Activated CD4-positive, alpha-beta T cell treated with anti-CD3 and anti-CD28 coated beads, Interleukin-2, amount 50 U/mL, for 4 hours (primary cell): ENCODE measurements around the gene BBLN.
A peak's percentile ranks its signal among the peaks of the same experiment; 100 is the strongest.
"Not testable (repeated sequence)": the region's sequence is repeated elsewhere in the genome, so short reads cannot be mapped to it uniquely, and the experiment has no call there.

Experiments used
- DNase-seq, 2 experiments: peaks; one replicate each; pipeline ENCODE4 v3.0.0-alpha.2; 2020

Gene BBLN

GRCh38 chr9:128159784-128160602 is at the start of gene BBLN:
TSS of gene BBLN (plus strand) at chr9:128160265. CDS start at chr9:128160408, 143 bp downstream.
- peak; percentile 92 for DNase-seq

- DNase-seq = not testable (repeated sequence)
These were observed 48.3 kb upstream of the BBLN start for GRCh38 chr9:128111726-128112125.

- DNase-seq = no peak
These were observed 46.3 kb upstream of the BBLN start for GRCh38 chr9:128113526-128114325.

- DNase-seq = no peak
These were observed 45.5 kb upstream of the BBLN start for GRCh38 chr9:128114326-128115186.

GRCh38 chr9:128115187-128116103 is 44.6 kb upstream of the BBLN start:
- DNase-seq = no peak

- DNase-seq = no peak
These were observed 43.7 kb upstream of the BBLN start for GRCh38 chr9:128116104-128117083.

GRCh38 chr9:128117613-128118471 is 42.2 kb upstream of the BBLN start:
- peak; percentile 96 to 98 for DNase-seq

GRCh38 chr9:128118472-128118857 is 41.6 kb upstream of the BBLN start:
- DNase-seq = no peak

GRCh38 chr9:128118971-128119665 is 40.9 kb upstream of the BBLN start:
- no peak for DNase-seq

- DNase-seq = no peak
These were observed 39.9 kb upstream of the BBLN start for GRCh38 chr9:128120061-128120740.

- DNase-seq = no peak
These were observed 39.2 kb upstream of the BBLN start for GRCh38 chr9:128120741-128121465.

GRCh38 chr9:128121466-128121810 is 38.6 kb upstream of the BBLN start:
- no peak for DNase-seq

- no peak for DNase-seq
These were observed 37.9 kb upstream of the BBLN start for GRCh38 chr9:128121924-128122808.

GRCh38 chr9:128122809-128123175 is 37.3 kb upstream of the BBLN start:
- no peak for DNase-seq

- no peak for DNase-seq
These were observed 36.5 kb upstream of the BBLN start for GRCh38 chr9:128123451-128124080.

GRCh38 chr9:128124451-128124850 is 35.6 kb upstream of the BBLN start:
- DNase-seq = no peak
